HG02759 (cell line): ENCODE measurements around the gene USP48.

Experiments
- ATAC-seq: cut with Tn5 transposase; IDR thresholded peaks from one replicate; pipeline ENCODE4 v1.9.1; 2021; ENCODE audit warnings: mild to moderate bottlenecking, moderate library complexity; ENCODE audit not compliant: unreplicated experiment

Gene USP48

GRCh38 chr1:21749859-21750468 lies 33.0 kb downstream of the USP48 start:
- ATAC-seq = no peak

DNA sequence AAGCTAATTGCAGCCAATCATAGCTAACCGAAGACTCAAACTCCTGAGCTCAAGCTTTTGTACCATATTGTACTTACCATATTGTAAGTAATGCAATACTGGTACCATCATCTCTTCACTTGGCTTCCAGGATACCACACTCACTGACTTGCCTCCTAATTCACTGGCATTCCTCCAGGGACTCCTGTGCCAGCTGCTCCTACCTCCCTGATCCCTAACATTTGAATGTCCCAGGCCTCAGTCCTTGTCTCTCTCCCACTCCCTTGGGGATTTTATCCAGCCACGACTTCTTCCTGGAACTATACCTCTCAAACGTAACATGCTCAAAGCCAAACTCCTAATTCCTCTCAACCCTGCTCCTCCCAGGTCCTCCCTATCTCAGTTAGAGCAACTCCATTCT lies 33.8 kb downstream of the USP48 start:
- no peak for ATAC-seq

- no peak for ATAC-seq
Observed at GRCh38 chr1:21743476-21743875, 39.5 kb downstream of the USP48 start.

GRCh38 chr1:21742578-21742977 lies 40.4 kb downstream of the USP48 start:
- ATAC-seq = no peak

DNA sequence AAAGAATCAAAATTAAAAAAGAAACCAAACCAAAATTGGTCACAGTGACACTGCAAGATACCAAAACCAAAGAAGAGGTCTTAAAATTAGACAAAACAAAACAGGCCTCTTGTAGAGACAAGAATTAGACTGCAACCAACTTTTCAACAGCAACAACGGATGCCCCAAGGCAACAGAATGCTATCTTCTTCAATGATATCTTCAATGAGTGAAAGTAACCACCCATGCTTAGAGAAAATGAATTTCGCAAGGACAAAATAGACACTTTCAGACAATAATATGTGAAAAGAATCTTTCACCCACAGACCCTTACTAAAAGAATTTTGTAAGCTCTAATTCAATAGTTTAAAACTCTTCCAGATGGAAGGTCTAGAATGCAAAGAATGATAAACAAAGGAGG lies 41.7 kb downstream of the USP48 start:
- no peak for ATAC-seq

GRCh38 chr1:21736876-21737275 lies 46.1 kb downstream of the USP48 start:
- ATAC-seq = no peak

- no peak for ATAC-seq
Observed at GRCh38 chr1:21736011-21736410, 46.9 kb downstream of the USP48 start.

- no peak for ATAC-seq
Observed at GRCh38 chr1:21734526-21734925, 48.4 kb downstream of the USP48 start.

DNA sequence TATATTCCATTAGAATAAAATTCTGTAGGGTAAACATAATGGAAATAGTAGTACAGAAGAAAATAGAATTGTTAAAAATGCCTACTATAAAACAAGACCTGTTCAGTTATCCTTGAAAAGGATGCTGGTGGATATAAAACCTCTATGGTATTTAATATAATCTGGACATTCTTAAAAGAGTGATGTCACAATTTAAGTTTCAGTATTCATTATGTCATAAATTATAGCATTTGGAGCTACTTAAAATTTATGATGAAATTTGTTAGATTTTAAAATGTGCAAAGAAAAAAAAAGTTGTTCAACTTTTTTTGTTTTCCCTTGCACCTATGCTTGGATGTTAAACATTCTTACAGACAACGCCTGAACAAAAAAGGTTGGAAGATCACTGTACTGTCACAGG lies 50.3 kb downstream of the USP48 start:
- no peak for ATAC-seq

GRCh38 chr1:21725748-21726392 lies 57.1 kb downstream of the USP48 start:
- ATAC-seq = no peak

DNA sequence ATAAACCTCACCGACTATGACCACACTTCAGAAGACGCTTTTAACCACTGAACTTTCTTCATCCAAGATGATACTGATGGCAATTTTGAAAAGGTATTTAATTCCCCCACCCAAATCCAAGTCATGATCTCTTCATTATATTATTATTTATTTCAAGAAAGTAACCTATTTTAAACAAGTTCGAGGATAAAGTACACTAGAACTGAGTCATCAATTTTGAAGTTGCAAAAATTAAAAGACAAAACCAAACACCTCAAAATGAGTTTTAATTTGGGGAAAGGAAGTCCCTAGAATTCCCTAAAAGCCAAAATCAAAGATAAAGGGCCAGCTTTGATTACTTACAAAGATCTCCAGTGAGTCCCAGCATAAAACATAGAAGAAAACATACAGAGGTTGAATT lies 58.4 kb downstream of the USP48 start:
- no peak for ATAC-seq

GRCh38 chr1:21724098-21724497 lies 58.9 kb downstream of the USP48 start:
- no peak for ATAC-seq

DNA sequence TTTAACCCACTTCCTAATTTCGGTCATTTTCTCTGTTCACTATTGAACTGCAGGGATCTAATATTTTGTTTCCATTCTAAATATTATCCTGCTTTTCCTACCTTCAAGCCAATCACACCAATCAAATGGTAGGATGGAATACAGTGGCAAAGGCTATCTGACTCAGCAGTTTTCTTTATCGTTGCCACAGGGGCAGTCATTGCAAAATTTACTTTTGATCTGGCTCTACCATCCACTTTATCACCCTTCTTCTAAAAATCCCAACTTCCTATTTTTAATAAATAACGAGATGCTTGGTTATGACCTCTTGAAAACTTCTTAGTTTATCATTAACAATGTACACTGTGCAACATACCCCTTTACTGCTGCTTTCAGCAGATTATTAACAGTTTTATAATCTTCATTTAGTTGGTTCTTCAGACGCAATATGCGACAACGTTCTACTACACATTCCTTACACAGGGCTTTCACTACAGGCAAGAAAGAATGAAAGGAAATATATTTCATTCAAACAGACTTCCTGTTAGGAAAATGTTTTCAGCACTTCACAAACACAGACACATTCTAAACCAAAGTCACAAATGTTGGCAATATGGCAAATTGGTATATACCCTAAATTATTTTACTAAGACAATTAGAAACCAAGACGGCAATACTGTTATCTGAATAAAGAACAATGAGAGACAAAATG lies 61.5 kb downstream of the USP48 start:
- ATAC-seq = no peak

GRCh38 chr1:21716169-21716568 lies 66.8 kb downstream of the USP48 start:
- ATAC-seq = no peak

DNA sequence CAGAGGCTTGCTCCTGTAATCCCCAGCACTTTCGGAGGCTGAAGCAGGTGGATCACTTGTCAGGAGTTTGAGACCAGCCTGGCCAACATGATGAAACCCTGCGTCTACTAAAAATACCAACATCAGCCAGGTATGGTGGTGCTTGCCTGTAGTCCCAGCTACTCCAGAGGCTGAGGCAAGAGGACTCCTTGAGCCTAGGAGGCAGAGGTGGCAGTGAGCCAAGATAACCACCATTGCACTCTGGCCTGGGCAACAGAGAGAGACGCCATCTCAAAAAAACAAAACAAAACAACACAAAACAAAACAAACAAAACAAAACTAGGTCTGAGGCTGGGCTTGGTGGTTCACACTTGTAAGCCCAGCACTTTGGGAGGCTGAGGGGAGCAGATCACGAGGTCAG lies 75.1 kb downstream of the USP48 start:
- ATAC-seq = no peak

DNA sequence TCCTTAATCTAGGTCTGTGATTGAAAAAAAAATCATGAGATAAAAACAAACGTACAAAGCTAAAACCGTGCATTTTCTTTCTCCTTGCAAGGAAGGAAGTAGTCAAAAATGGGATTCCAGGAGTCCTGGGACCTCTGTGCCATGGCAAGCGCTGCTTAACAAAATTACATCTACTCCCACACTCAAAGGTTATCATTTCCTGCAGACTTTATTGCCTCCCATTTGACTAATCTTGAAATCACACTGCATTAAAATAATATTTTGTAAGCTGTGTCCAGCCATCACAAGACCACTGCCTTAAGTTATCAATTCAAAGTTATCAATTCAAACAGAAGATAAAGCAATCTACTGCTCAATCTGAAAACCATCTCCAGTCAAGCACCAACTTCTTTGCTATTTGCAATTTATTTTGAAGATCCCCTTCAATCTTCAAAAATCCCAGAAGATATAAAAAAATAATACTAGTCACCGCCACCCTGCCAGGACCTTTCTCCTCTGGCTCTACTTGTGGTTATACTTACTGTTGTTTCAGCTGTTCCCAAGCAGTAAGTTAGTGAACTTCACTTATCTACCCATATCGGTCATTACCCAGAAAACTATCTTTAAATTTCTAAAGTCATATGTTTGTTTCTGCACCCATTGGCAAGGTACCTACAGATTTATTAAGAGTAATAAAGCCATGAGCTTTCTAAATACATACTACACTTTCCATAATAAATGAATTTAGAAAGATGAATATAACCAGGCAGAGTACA lies 75.7 kb downstream of the USP48 start:
- ATAC-seq = no peak

DNA sequence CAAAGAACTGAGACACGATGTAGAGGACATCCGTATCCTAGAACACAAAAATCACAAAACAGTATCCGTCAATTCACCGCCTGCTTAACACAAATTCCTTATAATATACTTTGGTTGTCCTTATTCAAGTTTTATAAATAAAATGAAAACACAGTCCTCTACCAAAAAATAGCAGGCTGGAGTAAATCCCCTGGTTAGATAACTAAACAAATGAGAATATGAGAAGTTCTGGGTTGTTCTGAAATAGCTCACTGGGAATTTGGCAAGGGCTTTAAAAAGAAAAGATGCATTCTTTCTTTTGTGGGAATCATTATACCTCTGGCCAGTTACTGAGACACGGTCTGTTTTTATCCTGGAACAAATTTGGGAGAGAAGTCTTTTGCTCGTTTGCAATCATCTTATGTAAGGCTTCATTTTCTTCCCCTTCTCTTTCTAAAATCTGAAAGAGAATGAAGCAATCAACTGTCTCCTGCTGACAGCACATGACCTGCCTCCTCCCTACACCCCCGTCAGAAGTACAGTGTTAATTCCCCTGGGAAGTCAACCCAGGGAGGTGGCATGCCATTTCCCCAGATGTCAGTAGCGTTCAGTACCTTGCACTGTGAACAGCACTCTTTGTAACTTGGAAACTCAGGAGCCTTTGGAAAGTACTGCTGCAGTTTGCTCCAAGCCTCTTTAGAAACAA lies 76.7 kb downstream of the USP48 start:
- no peak for ATAC-seq

GRCh38 chr1:21705303-21705980 lies 77.5 kb downstream of the USP48 start:
- ATAC-seq = no peak

DNA sequence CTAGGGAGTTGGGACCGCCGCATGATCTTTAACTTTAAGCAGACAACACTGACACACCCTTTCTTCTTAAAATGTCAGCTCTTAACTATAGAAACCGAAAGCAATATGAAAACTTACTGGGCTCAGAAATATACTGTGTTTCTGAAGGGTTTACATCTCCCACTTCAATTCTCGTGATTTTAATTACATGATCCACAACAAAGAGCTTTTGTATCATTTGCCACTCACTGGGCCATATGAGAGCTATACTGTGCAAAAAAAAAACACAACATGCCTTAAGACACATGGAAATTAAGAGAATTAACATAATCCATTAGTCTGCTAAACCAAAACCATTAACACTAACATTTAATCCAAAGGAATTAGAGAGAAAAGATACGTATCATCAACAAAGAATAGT lies 78.8 kb downstream of the USP48 start:
- no peak for ATAC-seq

DNA sequence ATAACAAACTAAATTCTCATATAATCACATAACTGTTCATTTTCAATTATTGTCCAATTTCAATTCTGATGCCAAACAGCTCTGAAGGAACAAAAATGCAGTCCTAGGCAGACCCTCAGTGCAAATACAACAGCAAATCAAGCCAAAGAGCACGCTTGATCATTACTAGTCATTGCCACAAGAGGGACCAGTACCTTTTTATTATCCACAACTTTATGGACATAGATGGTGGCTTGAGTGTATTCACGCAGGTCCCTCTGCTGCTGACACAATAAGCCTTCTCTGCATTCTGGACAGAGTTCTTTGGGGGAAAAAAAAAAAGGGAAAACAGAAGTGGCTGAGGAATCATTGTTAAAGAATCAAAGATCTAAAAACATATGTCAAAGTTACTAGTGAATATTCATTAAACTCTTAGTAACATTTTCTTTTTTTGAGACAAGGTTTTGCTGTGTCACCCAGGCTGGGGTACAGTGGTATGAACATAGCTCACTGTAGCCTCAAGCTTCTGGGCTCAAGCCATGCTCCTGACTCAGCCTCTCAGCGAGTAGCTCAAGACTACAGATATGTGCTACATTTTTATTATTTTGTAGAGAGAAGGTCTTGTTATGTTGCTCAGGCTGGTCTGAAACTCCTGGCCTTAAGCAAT lies 79.5 kb downstream of the USP48 start:
- no peak for ATAC-seq
